HEK293 (cell line): ENCODE results near the gene TREH.

Source experiments
- CTCF ChIA-PET: fragments of 350-600 bp; formaldehyde crosslinking; extraction: SDS; loops from one replicate; lab custom pipeline; 2021; ENCODE audit warnings: antibody characterized with exemption; lab: Yijun Ruan, JAX
- POLR2A ChIA-PET: fragments of 300-600 bp; formaldehyde crosslinking; extraction: SDS; loops from one replicate; lab custom pipeline; 2020; ENCODE audit warnings: antibody characterized with exemption, inconsistent platforms; lab: Yijun Ruan, JAX
- H3K27ac ChIP-seq: fragments of 200-500 bp; sonication (Bioruptor generic); 2 replicates; pipeline ENCODE4 v1.5.1; 2014; ENCODE audit warnings: low read depth, low read length, control low read depth, inconsistent platforms; ENCODE audit errors: extremely low read depth
- H3K36me3 ChIP-seq, 2 experiments: fragments of 200-500 bp in 1 of 2; sonication (Bioruptor generic) in 1 of 2; 1 replicate in 1 of 2; 2 replicates in 1 of 2; pipeline ENCODE4 v1.5.1; 2014 to 2017; ENCODE audit warnings: inconsistent platforms in 2 of 2, low read length in 2 of 2; ENCODE audit not compliant: control insufficient read depth in 2 of 2, insufficient read depth in 1 of 2
- H3K4me1 ChIP-seq: fragments of 200-500 bp; sonication (Bioruptor generic); 2 replicates; pipeline ENCODE4 v1.5.1; 2014; ENCODE audit warnings: mild to moderate bottlenecking, low read length, inconsistent platforms; ENCODE audit not compliant: control insufficient read depth, insufficient read depth
- H3K4me3 ChIP-seq: 2 replicates; pipeline ENCODE4 v1.5.1; 2011; ENCODE audit warnings: low read depth, mild to moderate bottlenecking, control low read depth, low read length, moderate library complexity
- H3K9me3 ChIP-seq: fragments of 200-500 bp; sonication (Bioruptor generic); 2 replicates; pipeline ENCODE4 v1.5.1; 2014; ENCODE audit warnings: low read depth, low read length, inconsistent platforms; ENCODE audit not compliant: control insufficient read depth, insufficient read depth
- KLF9 ChIP-seq: fragments of 450-650 bp; formaldehyde crosslinking; IDR thresholded peaks from 2 replicates; pipeline ENCODE4 v1.5.1; 2016; ENCODE audit warnings: missing biosample characterization, missing genetic modification characterization, low read depth
- MEIS1 ChIP-seq: sonication (generic); formaldehyde crosslinking; IDR thresholded peaks from 2 replicates; pipeline ENCODE4 v1.8.1; 2022; ENCODE audit warnings: missing genetic modification reagents, mild to moderate bottlenecking, borderline replicate concordance
- SP3 ChIP-seq: fragments of 450-650 bp; formaldehyde crosslinking; IDR thresholded peaks from 2 replicates; pipeline ENCODE4 v1.5.1; 2016; ENCODE audit warnings: missing biosample characterization, missing genetic modification characterization
- TRIM28 ChIP-seq: IDR thresholded peaks from 2 replicates; pipeline ENCODE4 v1.6.1; 2011; ENCODE audit warnings: low read length, control low read depth, borderline replicate concordance
- ZFP37 ChIP-seq: fragments of 450-650 bp; formaldehyde crosslinking; IDR thresholded peaks from 2 replicates; pipeline ENCODE4 v1.5.1; 2016; ENCODE audit warnings: missing biosample characterization, missing genetic modification characterization
- ZNF114 ChIP-seq: fragments of 450-650 bp; formaldehyde crosslinking; IDR thresholded peaks from 2 replicates; pipeline ENCODE4 v1.5.0; 2017; ENCODE audit warnings: missing biosample characterization, missing genetic modification characterization
- ZNF175 ChIP-seq: fragments of 450-650 bp; formaldehyde crosslinking; IDR thresholded peaks from 2 replicates; pipeline ENCODE4 v1.5.1; 2016; ENCODE audit warnings: missing biosample characterization, missing genetic modification characterization
- ZNF202 ChIP-seq: fragments of 450-650 bp; formaldehyde crosslinking; IDR thresholded peaks from 2 replicates; pipeline ENCODE4 v1.5.1; 2016; ENCODE audit warnings: missing biosample characterization, missing genetic modification characterization, borderline replicate concordance
- ZNF24 ChIP-seq: fragments of 450-650 bp; formaldehyde crosslinking; IDR thresholded peaks from 2 replicates; pipeline ENCODE4 v1.5.1; 2016; ENCODE audit warnings: missing biosample characterization, missing genetic modification characterization
- ZNF335 ChIP-seq: fragments of 450-650 bp; formaldehyde crosslinking; conservative IDR thresholded peaks from 2 replicates; pipeline ENCODE4 v1.5.1; 2016; ENCODE audit warnings: missing biosample characterization, missing genetic modification characterization
- ZNF350 ChIP-seq: fragments of 450-650 bp; formaldehyde crosslinking; IDR thresholded peaks from 2 replicates; pipeline ENCODE4 v1.5.0; 2017; ENCODE audit warnings: missing biosample characterization, mild to moderate bottlenecking, missing genetic modification characterization
- ZNF354C ChIP-seq: fragments of 450-650 bp; formaldehyde crosslinking; IDR thresholded peaks from 2 replicates; pipeline ENCODE4 v1.5.1; 2016; ENCODE audit warnings: missing biosample characterization, missing genetic modification characterization, low read depth, borderline replicate concordance
- ZNF394 ChIP-seq: fragments of 450-650 bp; formaldehyde crosslinking; IDR thresholded peaks from 2 replicates; pipeline ENCODE4 v1.5.1; 2016; ENCODE audit warnings: missing biosample characterization, missing genetic modification characterization, mild to moderate bottlenecking, moderate library complexity, borderline replicate concordance
- ZNF48 ChIP-seq: fragments of 450-650 bp; formaldehyde crosslinking; IDR thresholded peaks from 2 replicates; pipeline ENCODE4 v1.5.1; 2016; ENCODE audit warnings: missing biosample characterization, missing genetic modification characterization
- ZNF621 ChIP-seq: fragments of 450-650 bp; formaldehyde crosslinking; IDR thresholded peaks from 2 replicates; pipeline ENCODE4 v1.5.1; 2017; ENCODE audit warnings: missing biosample characterization, missing genetic modification characterization
- ZNF707 ChIP-seq: fragments of 450-650 bp; formaldehyde crosslinking; IDR thresholded peaks from 2 replicates; pipeline ENCODE4 v1.5.1; 2016; ENCODE audit warnings: missing biosample characterization, missing genetic modification characterization
- ZNF76 ChIP-seq: fragments of 450-650 bp; formaldehyde crosslinking; IDR thresholded peaks from 2 replicates; pipeline ENCODE4; 2016; ENCODE audit warnings: low read depth, missing biosample characterization, missing genetic modification characterization, borderline replicate concordance
- ZNF791 ChIP-seq: fragments of 450-650 bp; formaldehyde crosslinking; IDR thresholded peaks from 2 replicates; pipeline ENCODE4 v1.5.1; 2016; ENCODE audit warnings: missing biosample characterization, missing genetic modification characterization
- ZSCAN30 ChIP-seq: fragments of 450-650 bp; IDR thresholded peaks from 2 replicates; pipeline ENCODE4 v1.5.1; 2018; ENCODE audit warnings: missing biosample characterization, mild to moderate bottlenecking, missing genetic modification characterization, moderate library complexity
- TF ChIP-seq, protein P1 (sequence below): fragments of 450-650 bp; formaldehyde crosslinking; IDR thresholded peaks from 2 replicates; pipeline ENCODE4 v1.5.1; 2016; ENCODE audit warnings: missing biosample characterization, missing genetic modification characterization, low read depth
- TF ChIP-seq, protein P2 (sequence below): IDR thresholded peaks from 2 replicates; pipeline ENCODE4 v1.6.1; 2011; ENCODE audit warnings: mild to moderate bottlenecking, low read depth, low read length, borderline replicate concordance

The TREH gene

GRCh38 chr11:118633319-118633690, 46.1 kb downstream of the TREH start:
- H3K9me3 ChIP-seq = no peaks in the 10 kb centered on the region
- POLR2A ChIA-PET = interaction anchor here (6.5 kb wide), 1 partner anchor 10 kb away, joined by 67 read pairs; no protein-coding TSS in a partner anchor
- H3K4me3 ChIP-seq = no peak overlapping the region
- peaks cover 7% of the 10 kb centered on the region; the same call in 1 of the 2 replicates for H3K4me1 ChIP-seq
- CTCF ChIA-PET = interaction anchor here (0.7 to 2.5 kb wide), 4 partner anchors 19 to 153 kb away, joined by 3 to 7 read pairs (median 4); no protein-coding TSS in a partner anchor
- peaks cover 0 to 69% of the 10 kb centered on the region in 2 experiments; a peak in 1 of 3 replicates for H3K36me3 ChIP-seq
- no peak for TF ChIP-seq ZNF202 (tag by site-specific recombination)
- 0 out of 2 replicates have a peak, but pooled peaks have one; percentile 39 for TF ChIP-seq ZFP37 (tag by site-specific recombination)
- no peak for TF ChIP-seq ZSCAN30 (tag by site-specific recombination)
- H3K27ac ChIP-seq = no peak overlapping the region

DNA sequence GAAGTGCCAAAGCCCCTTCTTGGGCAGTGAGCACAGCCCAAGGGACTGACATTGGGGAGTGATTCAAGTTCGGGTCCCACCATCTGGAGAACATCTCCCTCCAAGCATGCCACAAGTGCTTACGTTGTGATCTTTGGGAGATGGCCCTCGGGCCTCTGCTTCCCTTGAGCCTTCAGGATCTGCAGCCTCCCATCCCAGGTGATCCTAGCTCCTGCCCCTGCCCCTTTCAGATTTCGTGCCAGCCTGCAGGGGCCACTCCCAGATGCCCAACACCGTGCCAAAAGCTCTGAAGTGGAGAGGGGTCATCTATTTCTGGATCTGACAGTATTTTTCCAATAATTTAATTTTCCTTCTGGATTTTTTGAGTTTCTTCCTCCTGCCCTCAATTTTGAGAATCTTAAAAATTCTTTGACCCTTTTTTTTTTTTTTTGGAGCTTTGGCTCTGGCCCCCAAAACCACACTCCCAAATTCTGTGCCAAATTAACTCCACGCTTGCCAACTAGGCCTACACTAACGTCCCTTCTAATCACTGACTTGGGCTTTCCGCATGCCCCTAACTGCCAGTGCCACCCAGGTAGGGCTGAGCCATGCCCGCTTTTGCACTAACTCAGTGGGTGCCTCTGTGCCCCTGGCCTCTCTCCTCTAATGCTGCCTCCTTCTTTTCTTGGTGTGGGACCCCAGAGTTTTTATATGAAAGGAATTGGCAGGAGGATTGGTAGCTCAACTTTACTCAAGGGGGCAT, 46.7 kb downstream of the TREH start:
- Histone ChIP-seq H3K36me3 (peaks cover 0 to 71% of the 10 kb centered on the region in 2 experiments; a peak in 1 of 3 replicates), H3K9me3 (no peaks in the 10 kb centered on the region), H3K4me1 (peaks cover 7% of the 10 kb centered on the region; the same call in 1 of the 2 replicates), H3K27ac (no peak overlapping the region), H3K4me3 (no peak overlapping the region)
- TF ChIP-seq ZNF114 (tag by site-specific recombination) (no peak), ZNF394 (tag by site-specific recombination) (no peak), ZNF350 (tag by site-specific recombination) (no peak), KLF9 (tag by site-specific recombination) (no peak), ZNF791 (tag by site-specific recombination) (no peak), ZNF621 (tag by site-specific recombination) (no peak), TRIM28 (no peak), ZNF24 (tag by site-specific recombination) (no peak), MEIS1 (CRISPR knock-in tag) (no peak), ZNF175 (tag by site-specific recombination) (no peak), SP3 (tag by site-specific recombination) (no peak), ZNF354C (tag by site-specific recombination) (no peak), ZNF48 (no peak), ZNF76 (no peak), ZNF335 (no peak), ZNF707 (tag by site-specific recombination) (no peak)
- TF ChIP-seq, protein P1, sequence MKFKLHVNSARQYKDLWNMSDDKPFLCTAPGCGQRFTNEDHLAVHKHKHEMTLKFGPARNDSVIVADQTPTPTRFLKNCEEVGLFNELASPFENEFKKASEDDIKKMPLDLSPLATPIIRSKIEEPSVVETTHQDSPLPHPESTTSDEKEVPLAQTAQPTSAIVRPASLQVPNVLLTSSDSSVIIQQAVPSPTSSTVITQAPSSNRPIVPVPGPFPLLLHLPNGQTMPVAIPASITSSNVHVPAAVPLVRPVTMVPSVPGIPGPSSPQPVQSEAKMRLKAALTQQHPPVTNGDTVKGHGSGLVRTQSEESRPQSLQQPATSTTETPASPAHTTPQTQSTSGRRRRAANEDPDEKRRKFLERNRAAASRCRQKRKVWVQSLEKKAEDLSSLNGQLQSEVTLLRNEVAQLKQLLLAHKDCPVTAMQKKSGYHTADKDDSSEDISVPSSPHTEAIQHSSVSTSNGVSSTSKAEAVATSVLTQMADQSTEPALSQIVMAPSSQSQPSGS = no peak
- TF ChIP-seq, protein P2, sequence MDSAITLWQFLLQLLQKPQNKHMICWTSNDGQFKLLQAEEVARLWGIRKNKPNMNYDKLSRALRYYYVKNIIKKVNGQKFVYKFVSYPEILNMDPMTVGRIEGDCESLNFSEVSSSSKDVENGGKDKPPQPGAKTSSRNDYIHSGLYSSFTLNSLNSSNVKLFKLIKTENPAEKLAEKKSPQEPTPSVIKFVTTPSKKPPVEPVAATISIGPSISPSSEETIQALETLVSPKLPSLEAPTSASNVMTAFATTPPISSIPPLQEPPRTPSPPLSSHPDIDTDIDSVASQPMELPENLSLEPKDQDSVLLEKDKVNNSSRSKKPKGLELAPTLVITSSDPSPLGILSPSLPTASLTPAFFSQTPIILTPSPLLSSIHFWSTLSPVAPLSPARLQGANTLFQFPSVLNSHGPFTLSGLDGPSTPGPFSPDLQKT = no peak
- CTCF ChIA-PET = interaction anchor here (0.9 kb wide), 1 partner anchor 18 kb away, joined by 3 read pairs; no protein-coding TSS in a partner anchor
- POLR2A ChIA-PET = interaction anchor here (0.7 to 6.5 kb wide), 2 partner anchors 9 to 26 kb away, joined by 5 to 67 read pairs; partner anchors contain the start of gene PHLDB1
